IPS-18a (cell line): Measurements from ENCODE around the gene SULT4A1.

Experiments used
- H3K27ac ChIP-seq: one replicate; pipeline ENCODE4 v1.5.1; 2013; ENCODE audit warnings: low read length
- H3K27me3 ChIP-seq: one replicate; pipeline ENCODE4 v1.6.1; 2013; ENCODE audit warnings: mild to moderate bottlenecking, low read length; ENCODE audit not compliant: control insufficient read depth, insufficient read depth
- H3K36me3 ChIP-seq: one replicate; pipeline ENCODE4 v1.6.1; 2013; ENCODE audit warnings: low read depth, low read length; ENCODE audit not compliant: control insufficient read depth
- H3K4me1 ChIP-seq: one replicate; pipeline ENCODE4 v1.6.1; 2013; ENCODE audit warnings: low read depth, low read length; ENCODE audit not compliant: control insufficient read depth
- H3K4me3 ChIP-seq: one replicate; pipeline ENCODE4 v1.5.1; 2013; ENCODE audit warnings: low read length
- H3K9ac ChIP-seq: one replicate; pipeline ENCODE4 v1.6.1; 2013; ENCODE audit warnings: mild to moderate bottlenecking, low read length, moderate library complexity
- H3K9me3 ChIP-seq: one replicate; pipeline ENCODE4 v1.6.1; 2013; ENCODE audit warnings: low read depth, low read length; ENCODE audit not compliant: control insufficient read depth

Gene SULT4A1

GRCh38 chr22:43858156-43858895, 4.0 kb downstream of the SULT4A1 start:
- peaks cover 23% of the 10 kb centered on the region for H3K4me1 ChIP-seq
- no peak overlapping the region for H3K27ac ChIP-seq
- no peak overlapping the region for H3K4me3 ChIP-seq
- H3K9ac ChIP-seq: no peak overlapping the region
- H3K36me3 ChIP-seq: no peaks in the 10 kb centered on the region
- H3K27me3 ChIP-seq: no peaks in the 10 kb centered on the region
- H3K9me3 ChIP-seq: no peaks in the 10 kb centered on the region

DNA sequence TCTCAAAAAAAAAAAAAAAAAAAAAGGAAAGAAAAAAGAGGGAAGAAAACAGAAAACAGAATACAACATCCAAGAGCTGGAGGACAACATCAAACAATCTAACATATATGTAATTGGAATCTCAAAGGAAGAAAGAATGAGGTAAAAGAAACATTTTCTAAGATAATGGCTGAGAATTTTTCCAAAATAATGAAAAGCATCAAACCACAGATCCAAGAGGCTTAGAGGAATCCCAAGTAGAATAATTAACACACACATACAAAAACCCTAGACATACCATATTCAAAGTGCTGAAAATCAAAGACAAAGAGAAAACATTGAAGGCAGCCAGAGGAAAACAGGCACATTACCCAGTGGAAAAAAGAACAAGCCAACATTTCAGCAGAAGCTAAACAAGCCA, 4.9 kb downstream of the SULT4A1 start:
- peaks cover 23% of the 10 kb centered on the region for H3K4me1 ChIP-seq
- no peaks in the 10 kb centered on the region for H3K36me3 ChIP-seq

GRCh38 chr22:43855431-43855830, 6.9 kb downstream of the SULT4A1 start:
- H3K36me3 ChIP-seq: no peaks in the 10 kb centered on the region
- H3K27me3 ChIP-seq: no peaks in the 10 kb centered on the region
- H3K4me3 ChIP-seq: no peak overlapping the region

More for the DNA sequence above, 4.9 kb downstream of the SULT4A1 start:
- no peak overlapping the region for H3K4me3 ChIP-seq
- H3K9ac ChIP-seq: no peak overlapping the region
- no peaks in the 10 kb centered on the region for H3K27me3 ChIP-seq
- H3K27ac ChIP-seq: no peak overlapping the region
- no peaks in the 10 kb centered on the region for H3K9me3 ChIP-seq

GRCh38 chr22:43854786-43855271, 7.5 kb downstream of the SULT4A1 start:
- H3K9ac ChIP-seq: no peak overlapping the region
- no peaks in the 10 kb centered on the region for H3K9me3 ChIP-seq
- H3K36me3 ChIP-seq: no peaks in the 10 kb centered on the region
- no peak overlapping the region for H3K27ac ChIP-seq
- H3K4me3 ChIP-seq: no peak overlapping the region
- H3K4me1 ChIP-seq: peaks cover 12% of the 10 kb centered on the region
- no peaks in the 10 kb centered on the region for H3K27me3 ChIP-seq

More at GRCh38 chr22:43855431-43855830, 6.9 kb downstream of the SULT4A1 start:
- no peaks in the 10 kb centered on the region for H3K9me3 ChIP-seq
- no peak overlapping the region for H3K9ac ChIP-seq
- H3K4me1 ChIP-seq: peaks cover 12% of the 10 kb centered on the region
- H3K27ac ChIP-seq: no peak overlapping the region

DNA sequence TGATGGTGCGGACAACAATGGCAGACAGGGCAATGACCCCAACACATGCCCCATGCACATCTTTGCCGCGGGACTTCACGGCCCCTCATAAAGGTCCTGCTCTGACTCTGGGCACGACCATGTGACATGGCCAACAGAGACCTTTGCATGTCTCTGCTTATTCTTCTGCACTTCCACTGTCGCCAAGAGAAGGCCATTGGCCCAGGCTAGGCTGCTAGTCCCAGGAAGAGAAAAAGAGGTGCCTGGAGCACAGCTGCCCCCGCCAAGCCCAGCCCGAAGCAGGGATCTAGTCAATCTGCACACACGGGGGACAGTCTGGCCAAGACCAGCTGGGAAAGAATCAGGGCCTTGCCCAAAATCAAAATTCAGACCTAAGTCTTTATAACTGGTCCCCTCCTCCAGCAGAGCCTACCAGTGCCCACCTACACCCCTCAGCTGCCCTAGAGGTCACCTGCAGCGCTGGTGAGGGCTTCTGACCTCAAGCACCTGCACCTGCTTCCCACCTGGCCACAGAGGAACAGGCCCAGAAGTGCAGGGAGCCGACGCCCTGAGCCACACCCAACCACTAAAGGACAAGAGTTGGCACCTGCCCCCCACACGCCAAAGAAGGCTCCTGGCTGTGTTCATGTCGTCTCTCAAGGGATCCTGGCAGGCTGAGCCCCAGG, 8.1 kb downstream of the SULT4A1 start:
- no peaks in the 10 kb centered on the region for H3K9me3 ChIP-seq
- no peak overlapping the region for H3K27ac ChIP-seq
- H3K27me3 ChIP-seq: no peaks in the 10 kb centered on the region
- H3K4me3 ChIP-seq: no peak overlapping the region
- no peaks in the 10 kb centered on the region for H3K36me3 ChIP-seq
- no peak overlapping the region for H3K9ac ChIP-seq
- peaks cover 8% of the 10 kb centered on the region for H3K4me1 ChIP-seq

DNA sequence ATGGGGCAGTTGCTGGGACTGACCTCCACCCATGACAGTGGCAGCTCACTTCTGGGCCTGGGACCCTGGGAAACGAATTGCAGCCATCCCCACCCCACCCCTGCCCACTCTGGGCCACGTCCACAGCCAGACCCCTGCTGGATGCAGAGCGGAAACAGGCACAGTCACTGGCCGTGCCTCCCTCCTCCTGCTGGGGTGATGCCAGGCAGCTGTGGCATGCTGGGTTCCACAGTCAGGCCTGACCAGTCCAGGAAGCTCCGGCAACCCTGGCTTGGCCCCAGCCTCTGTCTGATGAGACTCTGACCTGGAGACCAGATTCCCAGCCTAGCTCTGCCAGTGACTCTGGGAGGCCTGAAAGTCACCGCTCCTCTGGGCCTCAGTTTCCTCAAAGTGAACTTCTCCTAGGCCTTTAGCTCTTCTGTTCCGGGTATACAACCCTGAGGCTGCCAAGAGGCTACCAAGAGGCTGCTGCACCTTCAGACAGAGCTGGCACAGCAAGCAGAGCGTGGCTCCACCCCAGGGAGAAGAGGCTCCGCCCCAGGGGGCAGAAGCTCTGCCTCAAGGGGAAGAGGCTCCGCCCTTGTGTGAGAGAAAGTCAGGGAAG, 8.9 kb downstream of the SULT4A1 start:
- no peaks in the 10 kb centered on the region for H3K9me3 ChIP-seq
- H3K27ac ChIP-seq: no peak overlapping the region
- no peak overlapping the region for H3K9ac ChIP-seq
- H3K4me3 ChIP-seq: no peak overlapping the region
- peaks cover under 1% of the 10 kb centered on the region for H3K4me1 ChIP-seq
- H3K36me3 ChIP-seq: no peaks in the 10 kb centered on the region
- no peaks in the 10 kb centered on the region for H3K27me3 ChIP-seq

DNA sequence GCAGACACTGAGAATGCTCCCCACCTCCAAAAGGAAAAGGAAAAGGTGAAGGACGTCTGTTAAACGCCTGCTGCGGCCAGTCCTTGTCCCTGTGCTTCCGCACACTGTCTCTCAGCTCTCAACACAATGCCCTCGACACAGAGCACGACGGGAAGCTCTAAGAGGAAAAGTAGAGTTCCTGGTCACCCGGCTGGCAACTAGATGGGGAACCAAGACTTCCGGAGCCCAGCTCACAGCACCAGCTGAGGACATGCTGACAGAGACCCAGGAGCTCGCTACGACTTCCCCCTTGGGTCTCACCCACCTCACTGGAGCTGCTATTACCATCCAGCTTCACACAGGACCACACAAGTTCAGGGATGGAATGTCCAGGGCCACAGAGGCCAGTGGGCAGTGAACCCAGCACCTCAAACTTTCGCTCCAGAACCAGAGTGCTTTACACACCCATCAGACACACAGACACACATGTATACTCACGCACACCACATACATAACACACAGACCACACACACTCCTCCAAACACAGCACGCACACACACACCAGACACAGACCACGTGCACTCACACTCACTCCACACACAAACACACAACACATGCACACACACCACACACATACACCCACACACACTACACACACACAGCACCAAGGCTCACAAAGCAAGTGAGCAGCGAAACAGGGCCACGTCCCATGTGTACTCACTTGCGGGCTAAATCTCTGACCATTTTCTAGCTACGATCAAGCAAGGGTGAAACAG, 9.6 kb downstream of the SULT4A1 start:
- no peak overlapping the region for H3K27ac ChIP-seq
- H3K9ac ChIP-seq: no peak overlapping the region
- no peaks in the 10 kb centered on the region for H3K4me1 ChIP-seq
- H3K4me3 ChIP-seq: no peak overlapping the region
- H3K27me3 ChIP-seq: no peaks in the 10 kb centered on the region
- no peaks in the 10 kb centered on the region for H3K36me3 ChIP-seq
- no peaks in the 10 kb centered on the region for H3K9me3 ChIP-seq

DNA sequence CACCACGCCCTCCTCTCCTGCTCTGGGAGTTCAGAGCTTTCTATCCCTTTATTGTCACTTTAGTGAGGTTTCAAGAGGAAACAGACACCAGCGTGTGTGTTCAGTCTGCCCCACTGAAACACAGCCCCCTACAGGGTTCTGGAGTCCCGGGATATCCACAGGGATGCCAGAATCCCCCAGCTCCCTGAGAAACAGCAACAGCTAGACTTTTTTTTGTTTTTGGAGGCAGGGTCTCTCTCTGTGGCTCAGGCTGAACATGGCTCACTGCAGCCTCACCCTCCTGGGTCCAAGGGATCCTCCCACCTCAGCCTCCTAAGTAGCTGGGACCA, 10.4 kb downstream of the SULT4A1 start:
- Histone ChIP-seq H3K9me3 (no peaks in the 10 kb centered on the region), H3K9ac (no peak overlapping the region), H3K4me3 (no peak overlapping the region), H3K36me3 (no peaks in the 10 kb centered on the region), H3K27me3 (no peaks in the 10 kb centered on the region), H3K4me1 (no peaks in the 10 kb centered on the region), H3K27ac (no peak overlapping the region)

DNA sequence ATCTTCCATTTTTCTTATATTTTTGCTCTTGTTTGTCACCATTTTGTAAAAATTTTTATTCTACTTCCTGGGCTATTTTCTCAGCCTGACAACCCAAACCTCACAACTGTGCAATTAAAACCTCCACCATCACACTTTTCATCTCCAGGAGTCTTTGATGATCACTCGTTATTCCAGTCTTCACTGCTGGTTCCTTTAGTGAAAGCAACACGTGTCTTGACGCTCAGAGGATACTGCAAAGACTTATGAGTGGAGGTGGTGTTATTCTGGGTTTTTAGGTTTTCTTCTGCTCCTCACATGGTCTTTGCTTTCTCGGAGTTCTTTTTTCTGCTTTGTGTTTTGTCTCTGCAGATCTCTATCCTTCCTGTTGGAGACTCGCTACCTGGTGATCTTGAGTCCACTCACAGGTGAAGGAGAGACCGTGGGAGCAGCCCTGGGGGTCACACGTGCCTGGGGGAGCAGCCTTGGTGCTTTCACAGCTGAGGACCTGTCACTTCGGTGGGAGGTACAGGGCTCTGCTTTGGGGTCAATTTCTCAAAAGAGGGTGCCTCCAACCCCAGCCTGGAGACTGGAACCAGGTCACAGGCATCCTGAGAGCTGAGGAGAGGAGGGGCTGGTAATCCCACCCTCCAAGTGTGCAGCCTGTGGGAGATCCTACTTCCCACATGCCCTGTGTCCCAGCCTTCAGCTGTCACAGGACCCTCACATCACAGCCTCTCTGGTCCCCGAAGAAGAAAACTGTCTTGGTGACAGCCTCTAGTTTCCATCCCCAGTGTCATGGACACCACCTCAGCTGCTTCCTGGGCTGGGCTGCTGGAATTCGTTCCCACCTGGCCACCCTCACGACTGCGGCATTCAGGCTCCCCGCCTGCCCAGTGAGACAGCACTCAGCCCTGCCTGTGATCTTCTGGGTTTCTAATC, 11.0 kb downstream of the SULT4A1 start:
- H3K27ac ChIP-seq: no peak overlapping the region
- H3K36me3 ChIP-seq: no peaks in the 10 kb centered on the region
- no peaks in the 10 kb centered on the region for H3K27me3 ChIP-seq

DNA sequence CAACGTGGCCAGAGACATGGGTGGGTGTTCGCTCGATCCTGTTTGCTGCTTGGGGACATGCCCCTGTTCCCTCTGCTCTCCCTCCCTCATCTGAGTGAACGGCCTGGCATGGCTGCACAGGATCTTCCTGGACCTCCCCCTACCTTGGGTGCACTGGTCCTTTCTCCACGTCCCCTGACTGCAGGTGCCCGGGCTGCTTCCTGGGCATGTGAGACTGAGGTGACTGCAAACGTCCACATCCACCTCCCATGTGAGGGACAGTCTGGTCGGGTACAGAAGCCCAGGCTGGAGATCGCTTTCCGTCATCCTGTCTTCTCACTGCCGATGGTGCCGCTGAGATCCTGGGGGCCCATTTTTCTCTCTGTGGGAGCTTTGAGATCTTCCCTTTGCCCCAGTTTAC, 11.8 kb downstream of the SULT4A1 start:
- no peaks in the 10 kb centered on the region for H3K36me3 ChIP-seq
- no peaks in the 10 kb centered on the region for H3K27me3 ChIP-seq
- no peak overlapping the region for H3K9ac ChIP-seq
- H3K4me3 ChIP-seq: no peak overlapping the region
- H3K27ac ChIP-seq: no peak overlapping the region
- peaks cover 5% of the 10 kb centered on the region for H3K4me1 ChIP-seq
- no peaks in the 10 kb centered on the region for H3K9me3 ChIP-seq

More for the DNA sequence above, 11.0 kb downstream of the SULT4A1 start:
- H3K4me1 ChIP-seq: peaks cover 3% of the 10 kb centered on the region
- H3K9me3 ChIP-seq: no peaks in the 10 kb centered on the region
- no peak overlapping the region for H3K4me3 ChIP-seq
- no peak overlapping the region for H3K9ac ChIP-seq
